ENCODE measurements around the gene PSMG3.

PSMG3 gene

DNA sequence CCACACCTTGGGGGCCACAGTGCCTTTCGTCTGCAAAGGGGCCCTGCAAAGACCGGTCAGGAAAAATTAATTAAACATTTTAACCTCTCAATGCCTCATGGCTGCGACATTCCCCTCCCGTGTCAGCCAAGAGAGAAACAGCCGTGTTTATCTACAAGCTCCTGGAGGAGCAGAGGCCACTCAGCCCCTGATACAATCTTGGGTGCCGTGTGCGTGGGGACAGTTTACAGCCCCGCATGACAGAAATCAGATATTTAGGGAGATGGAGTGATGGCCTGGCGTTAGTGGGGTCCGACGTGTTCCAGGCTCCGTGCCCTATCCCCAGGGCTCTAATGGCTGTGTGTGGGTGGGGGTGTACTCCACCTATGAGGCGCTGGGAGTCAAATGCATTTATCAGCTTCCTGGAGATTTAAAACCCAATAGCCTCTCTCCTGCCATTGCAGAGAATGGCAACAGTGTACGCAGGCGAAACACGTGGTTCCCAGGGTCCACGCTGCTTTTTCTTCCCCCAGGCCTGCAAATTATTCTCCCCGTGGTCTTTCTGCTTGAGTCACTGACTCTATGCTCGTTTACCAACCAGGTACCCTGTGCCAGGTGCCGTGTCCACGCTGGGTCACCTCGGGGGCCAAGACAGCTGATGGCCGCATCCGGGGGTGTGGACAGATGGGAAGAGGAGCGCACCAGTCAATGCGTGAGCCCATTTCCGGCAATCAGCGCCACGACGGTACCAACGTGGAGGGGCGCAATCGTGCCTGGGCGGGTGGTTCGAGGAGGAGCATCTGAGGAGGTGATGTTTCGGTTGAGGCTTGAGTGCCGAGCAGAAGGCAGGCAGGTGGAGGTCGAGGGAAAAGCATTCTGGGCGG is 26.6 kb upstream of the PSMG3 start:
- TF ChIP-seq, protein P1, sequence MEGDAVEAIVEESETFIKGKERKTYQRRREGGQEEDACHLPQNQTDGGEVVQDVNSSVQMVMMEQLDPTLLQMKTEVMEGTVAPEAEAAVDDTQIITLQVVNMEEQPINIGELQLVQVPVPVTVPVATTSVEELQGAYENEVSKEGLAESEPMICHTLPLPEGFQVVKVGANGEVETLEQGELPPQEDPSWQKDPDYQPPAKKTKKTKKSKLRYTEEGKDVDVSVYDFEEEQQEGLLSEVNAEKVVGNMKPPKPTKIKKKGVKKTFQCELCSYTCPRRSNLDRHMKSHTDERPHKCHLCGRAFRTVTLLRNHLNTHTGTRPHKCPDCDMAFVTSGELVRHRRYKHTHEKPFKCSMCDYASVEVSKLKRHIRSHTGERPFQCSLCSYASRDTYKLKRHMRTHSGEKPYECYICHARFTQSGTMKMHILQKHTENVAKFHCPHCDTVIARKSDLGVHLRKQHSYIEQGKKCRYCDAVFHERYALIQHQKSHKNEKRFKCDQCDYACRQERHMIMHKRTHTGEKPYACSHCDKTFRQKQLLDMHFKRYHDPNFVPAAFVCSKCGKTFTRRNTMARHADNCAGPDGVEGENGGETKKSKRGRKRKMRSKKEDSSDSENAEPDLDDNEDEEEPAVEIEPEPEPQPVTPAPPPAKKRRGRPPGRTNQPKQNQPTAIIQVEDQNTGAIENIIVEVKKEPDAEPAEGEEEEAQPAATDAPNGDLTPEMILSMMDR (IDR thresholded peaks at IDR 0.05; ENCODE audit: low read depth, low read length) = no peak
- H3K4me3 ChIP-seq (ENCODE audit: low read depth, low read length) = no peak overlapping the region

DNA sequence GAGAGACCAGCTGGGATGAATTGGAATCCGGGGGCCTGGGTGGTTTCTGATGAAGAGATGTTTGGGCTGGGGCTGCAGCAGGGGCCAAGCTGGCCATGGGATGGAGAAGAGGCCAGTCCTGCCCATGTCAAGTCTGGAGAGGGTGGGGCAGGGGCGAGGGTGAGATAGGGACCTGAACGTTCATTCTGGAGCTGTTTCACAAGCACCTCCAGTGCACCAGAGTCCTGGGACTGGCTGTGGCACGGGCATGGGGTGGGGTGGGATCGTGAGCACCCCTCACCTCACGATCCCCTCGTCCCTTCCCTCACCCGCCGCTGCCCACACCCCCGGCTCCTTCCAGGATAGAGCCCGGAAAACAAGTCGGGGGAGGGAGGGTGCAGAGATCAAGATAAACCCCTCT is 25.8 kb upstream of the PSMG3 start:
- no peak overlapping the region for H3K4me3 ChIP-seq (ENCODE audit: low read depth, low read length)
- TF ChIP-seq, protein P1 (IDR thresholded peaks at IDR 0.05; ENCODE audit: low read depth, low read length) = no peak

- no peak overlapping the region for H3K4me3 ChIP-seq (ENCODE audit: low read depth, low read length)
- TF ChIP-seq, protein P1 (IDR thresholded peaks at IDR 0.05; ENCODE audit: low read depth, low read length) = no peak
These were observed 25.2 kb upstream of the PSMG3 start for GRCh38 chr7:1595027-1595426.

GRCh38 chr7:1593904-1594421 is 24.1 kb upstream of the PSMG3 start:
- no peak overlapping the region for H3K4me3 ChIP-seq (ENCODE audit: low read depth, low read length)
- TF ChIP-seq, protein P1 (IDR thresholded peaks at IDR 0.05; ENCODE audit: low read depth, low read length) = no peak

DNA sequence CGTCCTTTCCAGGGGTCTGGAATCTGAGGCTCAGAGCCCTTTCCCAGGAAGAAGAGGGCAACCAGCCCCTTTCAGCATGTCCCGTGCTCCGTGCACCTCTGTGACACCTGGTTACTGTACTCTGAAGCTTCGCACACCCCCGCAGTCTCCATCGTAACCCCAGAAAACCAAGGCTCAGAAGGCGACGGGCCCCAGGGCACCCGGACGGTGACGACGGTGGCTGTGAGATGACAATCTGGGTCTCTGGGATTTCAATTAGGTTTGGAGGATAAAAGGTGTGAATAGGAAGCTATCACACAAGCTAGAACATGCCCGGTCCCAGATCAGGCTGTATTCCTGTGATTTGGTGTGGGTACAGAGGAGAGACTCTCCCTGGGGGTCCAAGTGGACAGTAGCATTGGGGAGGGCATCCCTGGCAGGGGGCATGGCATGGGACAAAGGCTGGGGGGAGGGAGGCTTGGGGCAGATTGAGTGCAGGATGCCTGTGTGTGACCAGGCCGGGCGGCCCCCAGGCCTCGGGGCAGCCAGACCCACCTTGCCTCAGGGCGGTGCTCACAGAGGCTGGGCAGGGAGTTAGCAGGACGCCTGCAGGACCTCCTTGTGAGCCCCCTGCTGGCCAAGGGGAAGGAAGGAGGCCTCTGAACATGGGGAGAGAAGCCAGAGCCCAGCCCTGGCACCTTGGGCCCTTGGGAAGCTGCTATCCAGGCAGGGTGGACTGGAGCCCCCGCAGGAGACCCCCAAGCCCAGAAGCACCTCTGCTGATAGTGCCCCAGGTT is 23.4 kb upstream of the PSMG3 start:
- H3K4me3 ChIP-seq (ENCODE audit: low read depth, low read length) = no peak overlapping the region
- TF ChIP-seq, protein P1 (IDR thresholded peaks at IDR 0.05; ENCODE audit: low read depth, low read length) = peak; percentile 24; the same call in 1 of the 2 replicates

DNA sequence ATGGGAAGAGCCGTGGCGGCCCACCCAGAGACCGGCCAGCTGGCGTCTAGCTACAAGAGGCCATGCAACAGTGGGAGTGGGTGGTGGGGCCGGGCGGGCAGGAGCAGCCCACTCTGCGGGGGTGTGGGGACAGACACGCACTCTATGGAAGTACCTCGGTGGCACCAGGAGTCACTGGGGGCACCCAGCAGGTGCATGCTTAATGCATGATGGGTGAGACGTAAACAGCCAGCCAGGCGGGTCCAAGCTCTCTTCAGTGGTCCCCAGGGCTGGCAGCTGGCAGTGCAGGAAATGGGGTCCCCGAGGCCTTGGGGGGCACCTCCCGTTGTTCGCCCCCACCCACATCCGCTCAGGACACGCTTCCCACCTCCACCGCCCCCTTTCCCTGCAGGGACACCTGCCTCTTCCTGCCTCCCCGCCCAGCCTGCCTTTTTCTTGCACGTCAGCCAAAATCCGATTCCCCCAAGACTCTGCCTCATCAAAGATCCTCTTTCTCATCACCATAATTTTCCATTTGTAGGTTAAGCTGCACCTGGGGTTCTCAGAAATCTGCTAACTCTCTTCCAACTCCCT is 22.6 kb upstream of the PSMG3 start:
- TF ChIP-seq, protein P1 (IDR thresholded peaks at IDR 0.05; ENCODE audit: low read depth, low read length) = no peak
- H3K4me3 ChIP-seq (ENCODE audit: low read depth, low read length) = no peak overlapping the region

Data from WI38 (cell line).